Glutamatergic neuron (in vitro differentiated cells): Measurements from ENCODE around the gene ARFIP1. TPM values are rescaled to one million over a fixed set of nuclear protein-coding genes. Genes with fewer than 3 reads are reported as not detected.

Experiments used
- DNase-seq: peaks from one replicate; pipeline ENCODE4 v3.0.0; 2022
- H3K27ac Mint-ChIP-seq: one replicate; pipeline ENCODE4 v1.8.0; 2020; ENCODE audit warnings: mild to moderate bottlenecking, mixed read lengths, inconsistent platforms; ENCODE audit not compliant: unreplicated experiment
- H3K27me3 Mint-ChIP-seq: one replicate; pipeline ENCODE4 v1.8.0; 2020; ENCODE audit warnings: mild to moderate bottlenecking, moderate library complexity, mixed read lengths, inconsistent platforms; ENCODE audit not compliant: unreplicated experiment
- H3K36me3 Mint-ChIP-seq: one replicate; pipeline ENCODE4 v1.8.0; 2020; ENCODE audit warnings: mild to moderate bottlenecking, mixed read lengths, inconsistent platforms; ENCODE audit not compliant: unreplicated experiment
- H3K4me1 Mint-ChIP-seq: one replicate; pipeline ENCODE4 v1.8.0; 2020; ENCODE audit warnings: mild to moderate bottlenecking, low read depth, mixed read lengths, inconsistent platforms; ENCODE audit not compliant: unreplicated experiment
- H3K4me3 Mint-ChIP-seq: one replicate; pipeline ENCODE4 v1.8.0; 2020; ENCODE audit warnings: mild to moderate bottlenecking, mixed read lengths, inconsistent platforms; ENCODE audit not compliant: unreplicated experiment
- H3K9me3 Mint-ChIP-seq: one replicate; pipeline ENCODE4 v1.8.0; 2020; ENCODE audit warnings: mild to moderate bottlenecking, moderate library complexity, mixed read lengths, inconsistent platforms; ENCODE audit not compliant: unreplicated experiment
- total RNA-seq: library from RNA; stranded (reverse); fragmentation: NEBNext Ultra II Directional; extraction: Animal tissue kit (Norgen Biotek cat#: 25700); gene quantifications from one replicate; pipeline ENCODE4 v1.2.1, GENCODE V29; 2021; ENCODE audit not compliant: unreplicated experiment
- TF ChIP-seq, protein P1 (sequence below): fragments of 200-600 bp; sonication (generic); IDR thresholded peaks from one replicate; pipeline ENCODE4 v1.5.0; 2021; ENCODE audit not compliant: partially characterized antibody, unreplicated experiment

ARFIP1 gene
- total RNA-seq, 1 donor from 2014 or later: 22.2 TPM

- Mint-ChIP-seq H3K27me3 (peaks cover 5% of the 10 kb centered on the region), H3K27ac (no peak overlapping the region), H3K36me3 (peaks cover 20% of the 10 kb centered on the region), H3K4me1 (no peaks in the 10 kb centered on the region), H3K4me3 (no peak overlapping the region), H3K9me3 (peaks cover 8% of the 10 kb centered on the region)
- DNase-seq: no peak
- TF ChIP-seq, protein P1, sequence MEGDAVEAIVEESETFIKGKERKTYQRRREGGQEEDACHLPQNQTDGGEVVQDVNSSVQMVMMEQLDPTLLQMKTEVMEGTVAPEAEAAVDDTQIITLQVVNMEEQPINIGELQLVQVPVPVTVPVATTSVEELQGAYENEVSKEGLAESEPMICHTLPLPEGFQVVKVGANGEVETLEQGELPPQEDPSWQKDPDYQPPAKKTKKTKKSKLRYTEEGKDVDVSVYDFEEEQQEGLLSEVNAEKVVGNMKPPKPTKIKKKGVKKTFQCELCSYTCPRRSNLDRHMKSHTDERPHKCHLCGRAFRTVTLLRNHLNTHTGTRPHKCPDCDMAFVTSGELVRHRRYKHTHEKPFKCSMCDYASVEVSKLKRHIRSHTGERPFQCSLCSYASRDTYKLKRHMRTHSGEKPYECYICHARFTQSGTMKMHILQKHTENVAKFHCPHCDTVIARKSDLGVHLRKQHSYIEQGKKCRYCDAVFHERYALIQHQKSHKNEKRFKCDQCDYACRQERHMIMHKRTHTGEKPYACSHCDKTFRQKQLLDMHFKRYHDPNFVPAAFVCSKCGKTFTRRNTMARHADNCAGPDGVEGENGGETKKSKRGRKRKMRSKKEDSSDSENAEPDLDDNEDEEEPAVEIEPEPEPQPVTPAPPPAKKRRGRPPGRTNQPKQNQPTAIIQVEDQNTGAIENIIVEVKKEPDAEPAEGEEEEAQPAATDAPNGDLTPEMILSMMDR: peak; percentile 14
Observed at GRCh38 chr4:152820073-152820472, 40.3 kb downstream of the ARFIP1 start.

GRCh38 chr4:152822323-152822722, 42.6 kb downstream of the ARFIP1 start:
- Mint-ChIP-seq H3K36me3 (peaks cover 12% of the 10 kb centered on the region), H3K27ac (no peak overlapping the region), H3K27me3 (peaks cover 5% of the 10 kb centered on the region), H3K9me3 (peaks cover 6% of the 10 kb centered on the region), H3K4me3 (no peak overlapping the region), H3K4me1 (no peaks in the 10 kb centered on the region)
- TF ChIP-seq, protein P1: no peak
- no peak for DNase-seq

GRCh38 chr4:152824561-152824960, 44.8 kb downstream of the ARFIP1 start:
- TF ChIP-seq, protein P1: no peak
- Mint-ChIP-seq H3K27ac (no peak overlapping the region), H3K4me3 (no peak overlapping the region), H3K27me3 (peaks cover under 1% of the 10 kb centered on the region), H3K4me1 (no peaks in the 10 kb centered on the region), H3K9me3 (peaks cover 2% of the 10 kb centered on the region), H3K36me3 (peaks cover 12% of the 10 kb centered on the region)
- no peak for DNase-seq

DNA sequence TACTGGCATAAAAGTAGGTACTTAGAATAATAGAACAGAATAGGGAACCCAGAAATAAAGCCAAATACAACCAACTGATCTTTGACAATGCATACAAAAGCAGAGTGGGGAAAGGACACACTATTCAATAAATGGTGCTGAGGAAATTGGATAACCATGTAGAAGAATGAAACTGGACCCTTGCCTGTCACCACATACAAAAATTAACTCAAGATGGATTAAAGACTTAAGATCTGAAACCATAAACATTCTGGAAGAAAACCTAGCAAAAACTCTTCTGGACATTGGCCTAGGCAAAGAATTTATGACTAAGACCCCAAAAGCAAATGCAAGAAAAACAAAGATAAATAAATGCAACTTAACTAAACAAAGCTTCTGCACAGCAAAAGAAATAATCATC, 45.6 kb downstream of the ARFIP1 start:
- no peaks in the 10 kb centered on the region for H3K27me3 Mint-ChIP-seq
- TF ChIP-seq, protein P1: no peak
- H3K9me3 Mint-ChIP-seq: peaks cover 2% of the 10 kb centered on the region
- H3K4me3 Mint-ChIP-seq: no peak overlapping the region
- H3K27ac Mint-ChIP-seq: no peak overlapping the region
- DNase-seq: no peak
- H3K4me1 Mint-ChIP-seq: no peaks in the 10 kb centered on the region
- peaks cover 9% of the 10 kb centered on the region for H3K36me3 Mint-ChIP-seq

GRCh38 chr4:152828122-152828521, 48.4 kb downstream of the ARFIP1 start:
- H3K36me3 Mint-ChIP-seq: peaks cover 4% of the 10 kb centered on the region
- H3K27me3 Mint-ChIP-seq: no peaks in the 10 kb centered on the region
- H3K27ac Mint-ChIP-seq: no peak overlapping the region
- no peaks in the 10 kb centered on the region for H3K4me1 Mint-ChIP-seq
- DNase-seq: no peak
- H3K9me3 Mint-ChIP-seq: no peaks in the 10 kb centered on the region
- H3K4me3 Mint-ChIP-seq: no peak overlapping the region
- TF ChIP-seq, protein P1: no peak
